NCI-H526 treated with DMSO at 0.1 percent for 48 hours (cell line): ENCODE data around the gene CFAP20.

Experiments used
- DNase-seq: peaks from one replicate; lab custom pipeline; 2025; lab: John Stamatoyannopoulos, UW

Gene CFAP20

DNA sequence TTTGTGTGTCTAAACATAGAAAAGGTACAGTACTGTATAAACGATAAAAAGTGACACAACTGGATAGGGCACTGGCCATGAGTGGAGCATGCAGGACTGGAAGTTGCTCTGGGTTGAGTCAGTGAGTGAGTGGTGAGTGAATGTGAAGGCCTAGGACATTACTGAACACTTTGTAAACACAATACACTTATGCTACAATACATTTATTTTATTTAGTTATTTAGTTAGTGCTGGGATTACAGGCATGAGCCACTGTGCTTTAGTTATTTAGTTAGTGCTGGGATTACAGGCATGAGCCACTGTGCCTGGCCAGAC is 4.6 kb downstream of the CFAP20 start:
- DNase-seq, result no peak

DNA sequence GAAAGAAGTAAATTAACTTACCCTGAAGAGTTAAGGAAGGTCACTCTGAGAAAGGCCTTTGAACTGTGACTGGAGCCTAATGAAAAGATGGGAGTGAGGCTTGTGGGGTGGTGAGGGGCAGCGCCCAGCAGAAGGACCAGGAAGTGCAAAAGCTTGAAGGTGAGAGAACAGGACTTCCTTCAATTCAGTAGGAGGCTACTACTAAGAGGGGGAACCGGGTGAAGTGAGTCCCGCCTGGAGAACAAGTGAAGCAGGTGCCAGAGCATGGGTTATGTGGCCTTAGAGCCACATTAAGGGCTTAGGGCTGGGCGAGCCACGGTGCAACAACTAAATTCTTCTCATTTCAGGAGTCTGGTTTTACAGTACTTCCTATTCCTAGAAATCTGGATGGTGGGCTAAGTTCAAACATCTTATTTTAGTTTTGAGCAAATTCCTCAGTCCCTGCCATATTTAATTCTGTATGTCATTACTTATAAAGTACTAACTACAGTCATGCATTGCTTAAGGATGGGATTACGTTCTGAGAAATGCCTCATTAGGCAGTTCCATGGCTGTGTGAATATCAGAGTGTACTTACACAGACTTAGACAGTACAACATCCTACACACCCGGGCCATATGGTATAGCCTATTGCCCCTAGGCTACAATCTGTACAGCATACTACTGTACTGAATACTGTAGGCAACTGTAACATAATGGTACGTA is 5.1 kb downstream of the CFAP20 start:
- DNase-seq, result no peak

DNA sequence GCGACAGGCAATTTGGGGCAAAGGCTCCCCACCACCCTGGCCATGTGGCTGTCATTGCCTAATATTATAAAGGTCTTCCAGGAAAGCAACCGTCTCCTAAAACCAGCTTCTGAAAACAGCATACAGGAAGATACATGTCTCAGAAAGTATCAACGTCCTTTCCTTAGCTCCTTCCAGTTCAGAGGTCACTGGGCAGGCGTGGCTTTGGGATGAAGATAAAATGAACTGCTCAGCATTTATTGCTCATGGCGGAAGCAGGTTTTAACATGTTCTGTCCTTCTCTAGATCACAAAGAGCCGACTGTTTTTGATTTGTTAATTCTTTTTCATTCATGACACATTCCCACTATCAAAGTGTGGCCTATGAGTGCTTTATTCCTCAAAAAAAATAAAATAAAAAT is 8.0 kb downstream of the CFAP20 start:
- DNase-seq, result no peak

GRCh38 chr16:58120234-58120633 is 8.9 kb downstream of the CFAP20 start:
- no peak for DNase-seq

DNA sequence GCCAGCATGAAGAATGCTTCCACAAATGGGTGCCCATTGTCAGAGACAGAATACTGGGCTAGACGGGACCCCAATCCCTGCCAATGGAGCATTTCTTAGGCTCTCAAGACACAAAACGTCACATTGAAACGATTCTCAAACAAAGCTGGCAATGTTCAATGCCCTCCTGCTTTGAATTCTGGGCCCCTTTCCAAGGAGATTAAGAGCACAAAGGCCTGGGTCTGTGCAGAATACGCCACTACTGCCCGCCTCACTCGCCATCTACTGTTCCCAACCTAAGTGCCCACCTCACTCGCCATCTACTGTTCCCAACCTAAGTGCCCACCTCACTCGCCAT is 9.7 kb downstream of the CFAP20 start:
- no peak for DNase-seq

DNA sequence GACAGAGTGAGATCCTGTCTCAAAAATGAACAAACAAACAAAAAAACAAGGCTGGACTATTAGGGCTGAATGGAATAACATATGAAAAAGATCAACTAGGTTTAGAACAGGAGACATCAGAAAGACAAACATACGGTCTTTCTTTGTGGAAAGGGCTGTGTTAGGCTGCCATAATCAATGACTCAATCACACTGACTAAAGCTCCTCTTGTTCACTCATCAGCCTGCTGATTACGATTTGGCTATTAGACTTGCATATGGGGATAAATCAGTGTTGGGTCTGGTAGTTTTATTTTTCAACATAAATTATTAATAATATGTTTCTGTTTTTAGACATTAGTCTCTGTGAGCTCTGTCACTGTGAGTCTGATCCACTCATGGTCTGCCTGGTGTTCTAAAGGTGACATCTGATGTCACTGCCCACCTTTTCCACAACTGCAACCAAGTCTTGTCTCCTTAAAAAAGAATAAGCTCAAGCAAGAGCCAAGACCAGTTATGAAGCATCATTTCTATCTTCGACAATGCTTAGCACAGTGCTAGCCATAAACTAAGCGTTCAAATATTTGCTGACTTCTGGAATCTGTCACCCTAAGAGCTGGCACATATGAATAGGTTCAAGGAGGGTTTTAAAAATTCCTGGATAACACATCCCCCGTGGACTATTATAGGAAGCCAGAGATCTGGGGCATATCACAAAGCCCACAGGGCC is 10.2 kb downstream of the CFAP20 start:
- no peak for DNase-seq

GRCh38 chr16:58116529-58116928 is 12.7 kb downstream of the CFAP20 start:
- no peak for DNase-seq

DNA sequence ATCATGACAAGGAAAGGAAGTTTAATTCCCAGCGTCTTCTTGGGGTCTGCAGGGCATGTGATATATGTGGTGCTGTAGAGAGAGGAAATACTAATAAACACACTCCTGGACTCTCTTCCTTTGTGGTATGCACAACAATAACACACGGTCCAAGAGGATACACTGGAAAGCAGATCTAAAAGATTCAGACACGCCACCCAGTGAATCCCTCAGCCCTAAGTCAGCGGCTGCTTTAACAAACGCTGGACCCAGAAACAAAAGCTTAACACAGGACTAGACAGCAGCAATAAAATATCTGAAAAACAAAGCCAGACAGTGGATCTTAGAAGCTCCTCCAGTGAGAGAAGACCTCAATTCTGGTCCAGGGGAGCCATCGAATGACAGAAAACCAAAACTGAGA is 13.1 kb downstream of the CFAP20 start:
- no peak for DNase-seq

- DNase-seq, result no peak
Observed at GRCh38 chr16:58114827-58115825, 14.1 kb downstream of the CFAP20 start.

DNA sequence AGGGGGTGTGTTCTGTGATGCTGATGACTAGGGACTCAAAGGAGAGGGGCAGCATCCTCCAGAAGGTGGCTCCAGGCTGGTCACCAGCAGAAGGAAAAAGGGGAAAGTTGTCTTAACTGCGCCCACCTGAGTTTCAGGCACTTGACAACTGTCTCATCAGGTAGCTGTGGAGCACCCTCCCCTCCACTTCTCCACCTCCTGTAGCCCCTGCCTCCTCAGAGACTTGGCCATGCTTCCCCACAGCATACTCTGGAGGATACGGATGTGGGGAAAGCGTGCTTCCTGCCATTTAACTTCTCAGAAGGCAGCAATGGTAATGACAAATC is 17.9 kb downstream of the CFAP20 start:
- DNase-seq, result no peak

GRCh38 chr16:58110571-58111301 is 18.4 kb downstream of the CFAP20 start:
- no peak for DNase-seq

- DNase-seq, result no peak
Observed at GRCh38 chr16:58109881-58110280, 19.3 kb downstream of the CFAP20 start.

GRCh38 chr16:58109330-58109729 is 19.9 kb downstream of the CFAP20 start:
- no peak for DNase-seq

- no peak for DNase-seq
Observed at GRCh38 chr16:58107709-58108108, 21.5 kb downstream of the CFAP20 start.

DNA sequence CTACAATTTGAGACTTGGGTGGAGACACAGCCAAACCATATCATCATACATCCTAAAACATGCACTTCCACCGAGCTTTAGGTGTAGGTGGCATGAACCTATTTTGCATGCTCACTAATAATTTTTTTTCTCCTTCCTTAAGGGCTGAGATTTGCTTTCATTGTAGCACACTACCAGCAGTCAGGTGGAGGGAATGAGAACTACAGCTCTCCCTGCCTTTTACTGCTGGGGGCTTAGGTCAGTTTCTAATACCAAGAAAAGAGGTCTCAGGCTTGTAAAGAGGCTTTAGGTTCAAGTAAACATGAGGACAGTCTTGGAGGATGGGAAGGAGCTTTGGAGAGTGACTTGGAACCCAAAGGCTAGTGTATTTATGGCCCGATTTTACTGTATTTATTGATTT is 22.0 kb downstream of the CFAP20 start:
- no peak for DNase-seq

DNA sequence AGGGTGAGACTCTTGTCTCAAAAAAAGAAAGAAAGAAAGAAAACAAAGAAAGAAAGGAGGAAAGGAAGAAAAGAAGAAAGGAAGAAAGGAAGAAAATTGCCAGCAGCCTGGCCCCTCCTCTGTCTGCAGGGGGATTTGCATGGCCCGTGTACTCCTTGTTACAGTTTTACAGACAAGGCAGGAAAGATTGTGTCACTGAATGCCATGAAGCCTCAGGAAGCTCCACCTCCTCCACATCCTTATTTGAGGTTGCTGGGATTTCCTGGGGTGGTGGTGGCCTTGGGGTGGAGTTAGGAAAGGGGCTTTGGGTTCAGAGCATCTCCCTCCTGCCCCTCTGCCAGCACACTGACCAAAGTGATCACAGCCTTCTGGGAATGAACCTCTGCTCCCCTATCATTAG is 23.6 kb downstream of the CFAP20 start:
- DNase-seq, result no peak

DNA sequence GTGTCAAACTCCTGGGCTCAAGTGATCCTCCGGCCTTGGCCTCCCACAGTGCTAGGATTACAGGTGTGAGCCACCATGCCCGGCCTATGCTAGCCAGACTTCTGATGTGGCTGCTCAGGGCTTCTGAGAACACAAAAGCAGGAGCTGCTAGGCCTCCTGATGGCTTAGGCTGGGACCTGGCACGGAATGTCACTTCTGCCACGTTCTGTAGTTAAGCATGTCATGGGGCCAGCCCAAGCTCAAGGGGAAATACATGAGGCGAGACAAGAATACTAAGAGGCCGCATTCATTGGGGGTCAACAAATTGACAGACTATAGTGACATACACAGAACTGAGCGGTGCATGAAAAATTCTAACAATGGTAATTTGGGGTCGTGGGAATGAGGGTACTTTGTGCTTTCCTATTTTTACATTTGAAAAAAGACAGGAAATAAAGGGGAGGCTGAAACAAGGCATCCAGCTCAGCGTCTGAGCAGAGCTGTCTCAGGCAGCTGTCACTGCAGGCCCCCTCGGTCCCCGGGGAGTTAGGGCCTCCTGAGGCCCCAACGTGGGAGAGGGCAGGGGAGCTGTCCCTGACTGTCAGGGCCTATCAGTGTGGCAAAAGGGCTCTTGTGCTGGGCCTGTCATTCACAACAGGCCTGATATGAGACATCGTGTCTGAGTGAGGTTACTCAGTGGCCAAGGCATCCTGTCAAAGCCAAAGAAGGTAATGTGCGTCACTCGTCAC is 26.4 kb downstream of the CFAP20 start:
- no peak for DNase-seq

DNA sequence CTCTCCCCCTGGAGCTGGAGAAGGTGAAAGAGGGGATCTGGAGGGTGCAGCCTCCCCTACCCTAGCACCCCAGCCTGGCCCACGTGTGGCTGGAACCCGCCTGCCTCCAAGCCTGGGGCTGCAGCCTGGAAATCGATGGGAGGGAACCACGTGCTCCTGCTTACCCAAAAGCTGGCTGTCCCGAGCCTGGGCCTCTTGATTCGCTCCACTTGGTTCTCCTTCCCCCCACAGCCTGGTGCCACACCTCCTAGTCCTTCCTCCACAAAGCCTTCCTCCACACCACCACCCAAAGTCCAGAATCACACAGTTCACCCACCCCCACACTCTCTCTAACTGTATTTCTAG is 29.3 kb downstream of the CFAP20 start:
- no peak for DNase-seq

DNA sequence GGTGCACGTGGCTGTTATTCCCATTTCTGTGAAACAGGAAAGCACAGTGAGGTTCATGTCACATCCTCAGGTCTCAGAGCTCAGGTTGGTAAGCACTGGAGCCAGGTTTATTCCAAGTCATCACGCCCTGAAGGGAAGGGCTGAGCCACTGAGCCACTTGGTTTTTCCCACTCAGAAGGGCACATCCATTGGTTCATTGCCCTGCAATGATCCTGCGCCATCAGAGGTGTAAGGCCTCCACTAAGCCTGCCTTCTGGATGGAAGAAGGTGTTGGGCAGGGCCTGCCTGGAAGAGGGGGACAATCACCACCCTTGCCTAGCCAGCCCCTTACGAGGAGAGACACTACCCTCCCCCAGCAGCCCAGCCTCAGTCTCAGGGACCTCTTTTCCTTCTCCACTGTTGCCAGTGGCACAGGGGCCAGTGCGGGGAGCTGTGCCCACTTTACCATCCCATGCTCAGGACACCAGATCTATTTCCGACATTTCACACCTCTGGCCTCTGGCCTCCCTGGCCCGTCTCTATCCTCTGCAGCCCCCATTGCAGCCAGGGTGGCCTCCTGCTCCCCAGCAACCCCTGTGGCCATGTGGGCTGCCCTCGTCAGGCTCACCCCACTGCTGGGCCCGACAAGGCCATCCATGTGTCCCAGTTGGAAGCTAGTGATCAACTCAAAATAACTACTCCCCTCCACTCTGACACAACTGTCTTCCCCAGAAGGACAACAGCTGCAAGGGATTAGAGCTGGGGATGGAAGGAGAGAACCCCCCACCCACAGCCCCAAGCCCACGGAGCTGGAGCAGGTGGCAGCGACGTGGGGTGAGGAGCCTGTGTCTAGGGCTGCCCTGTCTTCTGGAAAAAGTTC is 29.9 kb downstream of the CFAP20 start:
- no peak for DNase-seq

DNA sequence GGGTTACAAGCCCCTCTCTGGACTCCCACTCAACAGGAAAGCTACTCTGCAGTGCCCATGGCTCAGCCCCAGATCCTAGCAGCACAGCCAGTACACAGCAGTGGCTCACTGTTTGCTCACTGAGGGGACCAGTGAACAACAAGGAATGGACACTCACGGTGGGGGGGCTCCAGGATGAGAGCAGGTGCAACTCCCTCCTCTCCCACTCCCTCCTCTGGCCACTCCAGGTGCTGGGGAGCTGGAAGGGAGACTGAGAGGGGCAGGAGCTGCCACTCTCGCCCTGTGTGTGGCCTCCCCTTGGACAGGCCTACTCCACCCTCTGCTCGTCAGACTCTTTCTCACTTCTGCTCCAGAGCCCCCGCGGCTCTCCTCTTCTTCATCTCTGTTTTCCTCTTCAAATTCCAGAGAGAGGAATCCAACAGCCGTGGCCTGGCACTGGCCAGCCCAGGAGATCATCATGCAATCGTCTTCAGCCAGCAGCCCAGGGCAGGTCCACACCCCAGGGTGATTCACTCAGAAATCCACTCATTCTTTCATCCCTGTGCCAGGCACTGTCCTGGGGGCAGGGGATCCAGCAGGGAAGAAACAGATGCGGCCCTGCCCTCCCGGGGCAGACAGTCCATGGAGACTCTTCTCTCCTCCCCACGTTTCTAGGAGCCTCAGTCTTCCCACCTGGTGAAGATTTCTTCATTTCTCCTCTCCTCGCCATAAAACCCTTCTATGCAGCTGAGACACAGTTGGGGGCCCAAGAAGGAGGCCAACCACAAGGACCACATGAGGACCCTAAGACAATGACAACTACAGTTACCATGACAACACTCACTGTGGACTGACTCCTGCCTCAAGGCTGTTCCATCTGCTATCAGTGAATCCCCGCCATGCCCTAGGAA is 30.7 kb downstream of the CFAP20 start:
- no peak for DNase-seq
